TTC549 (cell line): ENCODE data around the gene TMEM97.

Experiments
- FAIRE-seq: peaks from 2 replicates; lab custom pipeline; 2012; peaks lifted over from hg19 to GRCh38; lab: Jason Lieb, UNC

TMEM97 gene

GRCh38 chr17:28365487-28365886 lies 46.5 kb downstream of the TMEM97 start:
- no peak for FAIRE-seq

GRCh38 chr17:28366605-28367004 lies 47.6 kb downstream of the TMEM97 start:
- no peak for FAIRE-seq

GRCh38 chr17:28367641-28368305 lies 48.8 kb downstream of the TMEM97 start:
- FAIRE-seq = no peak

- no peak for FAIRE-seq
Measured at GRCh38 chr17:28368306-28368831, 49.4 kb downstream of the TMEM97 start.

- no peak for FAIRE-seq
Measured at GRCh38 chr17:28368915-28369683, 50.1 kb downstream of the TMEM97 start.

GRCh38 chr17:28369684-28370034 lies 50.7 kb downstream of the TMEM97 start:
- FAIRE-seq = no peak

- FAIRE-seq = no peak
Measured at GRCh38 chr17:28370035-28370743, 51.2 kb downstream of the TMEM97 start, which contains the start of gene VTN. Gene VTN, minus strand, starts transcription at chr17:28370307. Its CDS starts 104 bp downstream, at chr17:28370203.

GRCh38 chr17:28370744-28371103 lies 51.7 kb downstream of the TMEM97 start:
- FAIRE-seq = no peak

GRCh38 chr17:28371245-28372202 lies 52.5 kb downstream of the TMEM97 start, which contains the start of gene SARM1:
Gene SARM1, plus strand, starts transcription at chr17:28371694. Its CDS starts 339 bp downstream, at chr17:28372033.
- FAIRE-seq = peak; percentile 62

GRCh38 chr17:28372203-28372944 lies 53.4 kb downstream of the TMEM97 start:
- no peak for FAIRE-seq

GRCh38 chr17:28372945-28373274 lies 53.9 kb downstream of the TMEM97 start:
- FAIRE-seq = no peak
